ENCODE measurements around the gene PHPT1. TPM values are rescaled to one million over a fixed set of nuclear protein-coding genes. Genes with fewer than 3 reads are reported as not detected.
A peak's percentile ranks its signal among the peaks of the same experiment; 100 is the strongest.

The PHPT1 gene
- total RNA-seq, 2 donors from 2014 or later = 107 to 122 TPM

DNA sequence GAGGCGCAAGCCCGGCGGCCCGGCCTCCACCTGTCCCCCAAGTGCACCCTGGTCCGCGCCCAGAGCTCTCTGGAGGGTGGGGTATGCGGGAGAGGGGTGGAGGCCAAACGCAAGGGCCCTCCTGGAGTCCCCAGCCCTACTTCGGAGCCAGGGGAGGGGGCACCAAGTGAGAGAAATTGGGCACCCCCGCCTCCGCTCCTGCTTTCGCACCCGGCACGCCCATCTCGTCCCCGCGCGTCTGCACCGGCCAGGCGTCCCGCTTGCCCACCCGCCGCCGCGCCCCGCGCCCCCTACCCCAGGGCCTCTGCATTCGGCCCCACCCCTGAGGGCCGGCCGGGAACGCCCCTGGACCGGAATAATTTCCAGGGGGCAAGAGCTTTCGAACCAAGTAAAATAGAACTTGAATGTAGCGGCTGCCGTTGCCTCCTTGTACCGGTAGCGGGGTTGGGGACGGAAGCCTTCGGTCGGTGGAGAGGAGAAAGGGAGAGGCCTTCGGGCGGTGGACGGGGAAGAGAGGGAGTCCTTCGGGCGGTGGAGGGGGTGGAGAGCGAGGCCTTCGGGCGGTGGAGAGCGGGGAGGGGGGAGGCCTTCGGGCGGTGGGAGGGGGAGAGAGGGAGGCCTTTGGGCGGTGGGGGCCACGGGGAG lies 694 bp upstream of the PHPT1 start:
- Histone ChIP-seq H3K4me3 (ENCODE audit: low read length) (peak overlapping the region; percentile 93), H3K9ac (ENCODE audit: extremely low read depth, low read length, poor library complexity, severe bottlenecking) (peak overlapping the region; percentile 74), H3K27ac (ENCODE audit: low read depth, low read length) (peak overlapping the region; percentile 89), H3K27me3 (ENCODE audit: control insufficient read depth, insufficient read depth, low read length, poor library complexity, severe bottlenecking) (no peaks in the 10 kb centered on the region), H3K4me1 (ENCODE audit: control insufficient read depth, insufficient read depth, low read length) (peaks cover 8% of the 10 kb centered on the region), H3K9me3 (ENCODE audit: control insufficient read depth, low read length) (no peaks in the 10 kb centered on the region), H3K36me3 (ENCODE audit: control insufficient read depth, insufficient read depth, low read length) (peaks cover 10% of the 10 kb centered on the region)
- peak; percentile 86 for DNase-seq
- peaks cover 2% of the 10 kb centered on the region for H3K4me1 Mint-ChIP-seq
- peak overlapping the region; percentile 88 for H3K27ac Mint-ChIP-seq
- WGBS, 2 experiments (ENCODE audit: insufficient coverage in 1 of 2, insufficient read length in 1 of 2) = 0% methylated on average over 6 to 49 of the region's 53 CpGs
- TF ChIP-seq, protein P1, sequence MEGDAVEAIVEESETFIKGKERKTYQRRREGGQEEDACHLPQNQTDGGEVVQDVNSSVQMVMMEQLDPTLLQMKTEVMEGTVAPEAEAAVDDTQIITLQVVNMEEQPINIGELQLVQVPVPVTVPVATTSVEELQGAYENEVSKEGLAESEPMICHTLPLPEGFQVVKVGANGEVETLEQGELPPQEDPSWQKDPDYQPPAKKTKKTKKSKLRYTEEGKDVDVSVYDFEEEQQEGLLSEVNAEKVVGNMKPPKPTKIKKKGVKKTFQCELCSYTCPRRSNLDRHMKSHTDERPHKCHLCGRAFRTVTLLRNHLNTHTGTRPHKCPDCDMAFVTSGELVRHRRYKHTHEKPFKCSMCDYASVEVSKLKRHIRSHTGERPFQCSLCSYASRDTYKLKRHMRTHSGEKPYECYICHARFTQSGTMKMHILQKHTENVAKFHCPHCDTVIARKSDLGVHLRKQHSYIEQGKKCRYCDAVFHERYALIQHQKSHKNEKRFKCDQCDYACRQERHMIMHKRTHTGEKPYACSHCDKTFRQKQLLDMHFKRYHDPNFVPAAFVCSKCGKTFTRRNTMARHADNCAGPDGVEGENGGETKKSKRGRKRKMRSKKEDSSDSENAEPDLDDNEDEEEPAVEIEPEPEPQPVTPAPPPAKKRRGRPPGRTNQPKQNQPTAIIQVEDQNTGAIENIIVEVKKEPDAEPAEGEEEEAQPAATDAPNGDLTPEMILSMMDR (conservative IDR thresholded peaks at IDR 0.05) = no peak
- H3K27me3 Mint-ChIP-seq (ENCODE audit: insufficient read depth) = peaks cover 31% of the 10 kb centered on the region
- peaks cover 12% of the 10 kb centered on the region for H3K9me3 Mint-ChIP-seq
- H3K36me3 Mint-ChIP-seq (ENCODE audit: low read depth) = no peaks in the 10 kb centered on the region
- peak overlapping the region; percentile 78 for H3K4me3 Mint-ChIP-seq

DNA sequence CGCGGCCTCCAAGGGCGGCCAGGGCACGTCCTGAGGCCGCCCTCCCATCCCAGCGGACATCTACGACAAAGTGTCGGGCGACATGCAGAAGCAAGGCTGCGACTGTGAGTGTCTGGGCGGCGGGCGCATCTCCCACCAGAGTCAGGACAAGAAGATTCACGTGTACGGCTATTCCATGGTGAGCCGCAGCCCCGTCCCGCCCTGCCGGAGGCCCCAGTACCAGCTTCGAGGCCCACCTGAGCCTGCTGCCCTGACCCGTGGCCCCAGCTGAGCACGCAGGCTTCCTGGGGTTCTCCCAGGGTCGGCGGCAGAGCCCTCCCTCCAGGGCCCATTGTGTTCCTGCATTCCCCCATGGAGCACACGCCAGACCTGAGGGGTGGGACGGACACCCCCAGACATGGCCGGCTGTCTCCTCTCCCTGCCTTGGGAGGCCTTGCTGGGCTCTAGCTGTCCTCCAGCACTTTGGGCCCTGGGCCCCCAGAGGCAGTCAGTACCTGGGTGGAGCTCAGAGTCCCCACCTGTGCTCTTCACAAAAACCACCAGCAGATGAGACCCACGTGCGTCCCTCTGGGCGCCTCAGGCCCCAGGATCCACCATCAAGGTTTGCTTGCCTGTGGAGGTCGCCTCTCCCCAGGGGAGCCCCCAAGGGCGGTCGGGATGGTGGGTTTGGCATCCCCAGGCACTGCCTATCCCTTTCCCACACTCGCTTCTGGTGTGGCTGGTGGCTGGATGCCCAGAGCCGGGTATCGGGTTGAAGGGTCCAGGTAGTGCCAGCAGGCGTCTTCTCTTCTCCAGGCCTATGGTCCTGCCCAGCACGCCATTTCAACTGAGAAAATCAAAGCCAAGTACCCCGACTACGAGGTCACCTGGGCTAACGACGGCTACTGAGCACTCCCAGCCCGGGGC lies 1.0 kb downstream of the PHPT1 start:
- H3K9me3 Mint-ChIP-seq = peaks cover 11% of the 10 kb centered on the region
- TF ChIP-seq, protein P1 (conservative IDR thresholded peaks at IDR 0.05) = no peak
- H3K27me3 Mint-ChIP-seq (ENCODE audit: insufficient read depth) = peaks cover 21% of the 10 kb centered on the region
- no peak for DNase-seq
- H3K36me3 ChIP-seq (ENCODE audit: control insufficient read depth, insufficient read depth, low read length) = peaks cover 10% of the 10 kb centered on the region
- no peaks in the 10 kb centered on the region for H3K27me3 ChIP-seq (ENCODE audit: control insufficient read depth, insufficient read depth, low read length, poor library complexity, severe bottlenecking)
- H3K4me3 Mint-ChIP-seq = peak overlapping the region; percentile 78
- no peaks in the 10 kb centered on the region for H3K9me3 ChIP-seq (ENCODE audit: control insufficient read depth, low read length)
- H3K4me1 Mint-ChIP-seq = peaks cover 2% of the 10 kb centered on the region
- H3K4me1 ChIP-seq (ENCODE audit: control insufficient read depth, insufficient read depth, low read length) = peaks cover 8% of the 10 kb centered on the region
- no peak overlapping the region for H3K27ac ChIP-seq (ENCODE audit: low read depth, low read length)
- peak overlapping the region; percentile 64 for H3K9ac ChIP-seq (ENCODE audit: extremely low read depth, low read length, poor library complexity, severe bottlenecking)
- no peaks in the 10 kb centered on the region for H3K36me3 Mint-ChIP-seq (ENCODE audit: low read depth)
- peak overlapping the region; percentile 93 for H3K4me3 ChIP-seq (ENCODE audit: low read length)
- WGBS, 2 experiments (ENCODE audit: insufficient coverage in 1 of 2, insufficient read length in 1 of 2) = 67 to 70% methylated on average over 33 to 43 of the region's 43 CpGs
- peak overlapping the region; percentile 88 for H3K27ac Mint-ChIP-seq

DNA sequence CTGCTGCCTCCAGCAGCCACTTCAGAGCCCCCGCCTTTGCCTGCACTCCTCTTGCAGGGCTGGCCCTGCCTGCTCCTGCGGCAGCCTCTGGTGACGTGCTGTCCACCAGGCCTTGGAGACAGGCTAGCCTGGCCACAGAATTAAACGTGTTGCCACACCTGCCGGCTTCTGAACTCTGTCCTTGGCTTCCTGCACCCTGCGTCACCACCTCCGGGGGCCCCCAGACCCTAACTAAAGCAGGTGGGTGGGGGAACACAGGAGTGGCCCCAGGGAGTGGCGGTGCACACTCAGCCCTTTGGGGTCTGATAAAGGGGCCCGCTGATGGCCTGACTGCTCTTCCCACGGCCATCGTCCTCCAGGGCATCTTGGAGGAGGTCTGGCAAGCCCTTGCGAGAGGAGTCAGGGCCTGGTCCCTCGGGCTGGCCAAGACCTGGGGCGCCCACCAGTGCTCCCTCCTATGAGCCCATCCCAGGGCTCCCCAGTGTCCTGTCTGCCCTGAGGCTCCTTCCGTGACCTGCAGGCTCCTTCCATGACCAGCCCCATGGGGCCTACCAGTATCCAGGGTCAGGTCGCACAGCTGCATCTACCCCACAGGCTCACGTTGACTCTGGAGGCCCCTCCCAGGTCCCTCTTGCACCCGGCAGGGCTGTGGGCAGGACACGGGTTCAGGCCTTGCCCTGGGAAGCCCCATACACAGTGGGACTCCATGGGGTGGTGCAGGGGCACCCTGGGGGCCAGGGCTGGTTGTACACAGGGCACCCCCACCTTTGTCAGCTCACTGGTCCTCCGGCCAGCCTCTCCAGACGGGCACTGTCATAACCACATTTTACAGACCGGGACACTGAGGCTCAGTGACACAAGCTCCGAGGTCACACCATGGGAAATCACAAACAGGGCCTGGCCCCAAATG lies 1.9 kb downstream of the PHPT1 start:
- peaks cover 7% of the 10 kb centered on the region for H3K9me3 Mint-ChIP-seq
- Histone ChIP-seq H3K9ac (ENCODE audit: extremely low read depth, low read length, poor library complexity, severe bottlenecking) (no peak overlapping the region), H3K4me3 (ENCODE audit: low read length) (no peak overlapping the region), H3K4me1 (ENCODE audit: control insufficient read depth, insufficient read depth, low read length) (peaks cover 8% of the 10 kb centered on the region), H3K9me3 (ENCODE audit: control insufficient read depth, low read length) (no peaks in the 10 kb centered on the region), H3K27me3 (ENCODE audit: control insufficient read depth, insufficient read depth, low read length, poor library complexity, severe bottlenecking) (no peaks in the 10 kb centered on the region), H3K36me3 (ENCODE audit: control insufficient read depth, insufficient read depth, low read length) (peaks cover 10% of the 10 kb centered on the region), H3K27ac (ENCODE audit: low read depth, low read length) (no peak overlapping the region)
- DNase-seq = peak; percentile 53
- 94% methylated on average over 17 to 23 of the region's 23 CpGs for WGBS, 2 experiments (ENCODE audit: insufficient coverage in 1 of 2, insufficient read length in 1 of 2)
- H3K27me3 Mint-ChIP-seq (ENCODE audit: insufficient read depth) = peaks cover 15% of the 10 kb centered on the region
- TF ChIP-seq, protein P1 (conservative IDR thresholded peaks at IDR 0.05) = no peak
- peak overlapping the region; percentile 78 for H3K4me3 Mint-ChIP-seq
- H3K4me1 Mint-ChIP-seq = peaks cover 2% of the 10 kb centered on the region
- H3K27ac Mint-ChIP-seq = no peak overlapping the region
- H3K36me3 Mint-ChIP-seq (ENCODE audit: low read depth) = no peaks in the 10 kb centered on the region

Data from endodermal cell (in vitro differentiated cells).